GM21723 (cell line): ENCODE results near the gene ABTB2.

Experiments
- ATAC-seq: cut with Tn5 transposase; IDR thresholded peaks from one replicate; pipeline ENCODE4 v1.9.1; 2021; ENCODE audit warnings: mild to moderate bottlenecking, moderate library complexity; ENCODE audit not compliant: unreplicated experiment

Gene ABTB2

GRCh38 chr11:34344410-34344767, 13.4 kb downstream of the ABTB2 start:
- ATAC-seq: no peak

GRCh38 chr11:34343686-34344085, 14.1 kb downstream of the ABTB2 start:
- no peak for ATAC-seq

DNA sequence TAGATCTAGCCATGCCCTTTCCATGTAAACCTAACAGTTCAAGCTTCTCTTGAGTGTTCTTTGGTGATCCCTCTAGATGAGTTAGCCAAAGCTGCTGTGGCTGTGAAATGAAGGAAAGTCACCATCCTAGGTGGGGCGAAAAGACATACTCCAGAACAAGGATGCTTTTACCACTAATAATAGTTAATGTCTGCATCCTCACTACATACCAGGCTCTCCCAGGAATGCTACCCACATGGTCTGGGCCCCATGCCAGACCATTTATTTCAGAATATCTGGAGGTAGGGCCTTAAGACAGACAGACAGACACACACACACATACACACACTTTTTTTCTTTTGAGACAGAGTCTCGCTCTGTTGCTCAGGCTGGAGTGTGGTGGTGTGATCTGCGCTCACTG, 14.7 kb downstream of the ABTB2 start:
- ATAC-seq: no peak

DNA sequence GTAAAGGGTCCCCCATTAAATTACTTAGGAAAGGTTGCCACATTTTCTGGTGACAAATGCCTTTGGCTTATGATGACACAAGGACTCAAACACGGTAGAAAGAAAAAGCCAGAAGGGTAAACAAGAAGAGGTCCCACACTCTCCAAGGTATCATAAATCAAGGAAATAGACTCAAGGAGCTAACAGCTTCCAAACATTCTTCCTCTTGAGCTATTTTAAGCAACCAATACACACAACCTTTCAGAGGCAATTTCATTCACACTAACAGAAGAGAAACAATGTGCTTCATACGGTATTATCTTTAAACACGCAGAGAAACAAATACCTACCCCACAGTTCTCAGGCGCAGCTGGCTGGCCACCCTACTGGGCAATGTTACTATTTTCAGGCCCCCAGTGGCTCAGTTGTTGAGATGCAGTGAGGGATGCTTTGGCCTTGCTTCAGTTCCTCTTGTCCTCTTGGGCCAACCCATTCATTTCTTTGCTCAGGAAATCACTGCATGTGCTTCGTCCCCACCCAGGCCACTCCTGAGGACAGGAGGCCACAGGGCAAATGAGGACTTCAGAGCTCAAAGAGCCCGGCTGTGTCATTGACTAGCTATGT, 15.8 kb downstream of the ABTB2 start:
- ATAC-seq: no peak

GRCh38 chr11:34341096-34341495, 16.7 kb downstream of the ABTB2 start:
- ATAC-seq: no peak

GRCh38 chr11:34340653-34341052, 17.2 kb downstream of the ABTB2 start:
- no peak for ATAC-seq

DNA sequence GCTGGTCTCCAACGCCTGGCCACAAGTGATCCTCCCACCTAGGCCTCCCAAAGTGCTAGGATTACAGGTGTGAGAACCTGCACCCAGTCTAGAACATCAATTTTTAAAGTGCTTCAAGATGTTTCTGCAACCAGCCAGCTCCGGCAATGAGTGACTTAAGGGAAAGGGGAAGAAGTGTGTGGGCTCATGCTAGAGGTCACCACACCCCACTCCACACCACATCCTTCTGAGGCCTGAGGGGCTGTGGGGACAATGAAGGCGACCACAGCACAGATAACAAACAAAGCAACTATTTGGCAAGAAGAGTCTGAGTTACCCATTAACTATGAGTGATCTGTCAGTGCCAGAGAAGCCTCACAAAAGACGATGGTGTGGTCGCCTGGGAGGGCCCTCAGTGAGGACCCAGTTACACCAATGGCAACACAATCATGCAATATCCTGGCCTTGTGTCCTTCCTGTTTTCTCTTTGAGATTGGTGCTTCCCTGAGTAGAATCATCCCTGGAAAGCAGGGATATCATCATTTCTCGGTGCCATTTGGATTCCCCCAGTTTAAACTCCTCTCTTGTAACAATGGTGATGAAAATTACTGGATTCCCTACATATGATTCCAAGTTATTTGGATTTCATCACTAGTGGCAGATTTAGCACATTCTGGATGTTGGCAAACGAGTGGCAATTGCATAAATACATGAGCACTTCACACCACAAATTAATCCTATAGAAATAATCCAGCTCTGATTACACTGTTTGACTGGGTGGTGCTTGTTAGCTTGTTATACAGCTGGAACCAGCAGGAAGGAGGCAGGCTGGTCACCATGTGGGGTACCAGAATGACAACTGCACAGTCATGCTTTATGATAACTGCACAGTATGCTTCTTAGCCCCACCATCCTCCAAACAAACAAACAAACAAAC, 18.4 kb downstream of the ABTB2 start:
- ATAC-seq: no peak

GRCh38 chr11:34337016-34337415, 20.8 kb downstream of the ABTB2 start:
- ATAC-seq: no peak

- ATAC-seq: no peak
Observed at GRCh38 chr11:34335801-34336200, 22.0 kb downstream of the ABTB2 start.

DNA sequence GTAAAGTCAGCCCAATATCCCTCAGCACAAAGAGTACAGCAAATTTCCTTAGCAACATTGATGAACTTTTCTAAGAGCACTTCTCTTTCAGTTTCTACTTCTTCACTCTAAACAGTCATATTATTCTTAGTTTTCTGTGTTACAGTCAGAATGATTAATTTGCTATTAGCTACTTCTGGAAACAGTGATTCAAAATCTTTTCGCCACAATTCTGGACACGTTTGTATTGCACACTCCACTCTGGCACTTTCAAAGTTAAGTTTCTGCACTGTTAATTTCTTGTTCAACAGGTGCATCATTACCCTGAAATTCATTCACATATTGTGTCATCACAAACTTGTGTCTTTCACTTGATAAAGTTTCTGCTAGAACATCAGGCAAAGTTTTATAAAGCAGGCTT, 22.5 kb downstream of the ABTB2 start:
- no peak for ATAC-seq

DNA sequence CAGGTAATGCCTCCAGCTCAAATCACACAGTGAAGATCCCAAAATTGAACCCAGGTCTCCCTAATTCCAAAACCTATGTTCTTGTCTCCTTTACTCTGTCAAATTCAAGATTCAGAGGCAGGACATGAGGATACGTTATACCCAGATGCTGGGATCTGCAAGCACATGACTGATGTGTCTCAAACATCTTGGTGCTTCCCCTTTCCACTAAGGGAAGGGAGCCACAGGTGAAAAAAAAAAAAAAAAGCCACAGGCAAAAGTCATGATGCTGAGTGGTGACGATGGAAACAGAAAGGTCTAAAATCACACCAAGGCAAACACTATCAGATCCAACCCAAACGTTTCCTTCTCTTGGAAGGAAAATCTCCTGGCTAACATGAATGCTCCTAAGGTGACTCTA, 24.0 kb downstream of the ABTB2 start:
- no peak for ATAC-seq

- ATAC-seq: no peak
Observed at GRCh38 chr11:34332524-34332923, 25.3 kb downstream of the ABTB2 start.

- no peak for ATAC-seq
Observed at GRCh38 chr11:34331736-34332135, 26.1 kb downstream of the ABTB2 start.

DNA sequence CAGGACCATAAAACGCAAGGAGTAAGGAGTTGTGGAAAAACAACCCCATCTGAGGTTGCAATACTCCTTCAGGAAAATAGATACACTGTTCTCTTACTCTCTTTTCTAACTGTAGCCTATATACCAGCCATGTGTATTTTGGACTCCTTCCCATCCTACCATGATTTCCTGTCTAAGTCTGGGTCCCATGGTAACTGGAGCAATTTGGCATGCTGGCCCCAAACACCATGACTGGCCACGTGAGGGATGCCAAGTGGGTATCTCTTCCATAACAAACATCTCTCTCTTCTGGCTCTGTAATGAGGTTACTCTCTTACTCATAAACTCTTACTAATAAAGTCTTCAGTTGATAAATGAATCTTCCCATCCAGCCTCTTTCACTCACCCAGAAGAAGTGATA, 26.5 kb downstream of the ABTB2 start:
- no peak for ATAC-seq

GRCh38 chr11:34330653-34331052, 27.2 kb downstream of the ABTB2 start:
- no peak for ATAC-seq

DNA sequence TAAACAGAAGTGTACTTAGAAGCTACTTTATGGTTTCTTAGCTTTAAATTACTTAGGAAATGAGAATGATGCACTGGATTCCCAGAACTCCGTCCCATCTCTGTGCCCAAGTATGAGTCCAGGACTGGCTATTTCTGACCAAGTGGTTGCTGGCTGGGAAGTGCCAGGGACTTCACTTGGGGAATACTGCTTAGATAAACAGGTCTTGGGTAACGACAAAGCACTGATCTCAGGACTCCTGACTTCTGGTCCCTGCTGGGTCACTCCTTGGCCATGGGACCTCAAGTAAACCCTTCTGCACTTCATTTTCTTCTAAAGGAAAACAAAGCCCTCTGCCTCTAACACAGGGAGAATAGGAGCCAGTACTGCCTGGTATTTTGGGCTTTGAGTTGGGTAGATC, 27.9 kb downstream of the ABTB2 start:
- ATAC-seq: no peak

- no peak for ATAC-seq
Observed at GRCh38 chr11:34328632-34328910, 29.2 kb downstream of the ABTB2 start.

GRCh38 chr11:34327804-34328631, 29.8 kb downstream of the ABTB2 start:
- ATAC-seq: no peak

DNA sequence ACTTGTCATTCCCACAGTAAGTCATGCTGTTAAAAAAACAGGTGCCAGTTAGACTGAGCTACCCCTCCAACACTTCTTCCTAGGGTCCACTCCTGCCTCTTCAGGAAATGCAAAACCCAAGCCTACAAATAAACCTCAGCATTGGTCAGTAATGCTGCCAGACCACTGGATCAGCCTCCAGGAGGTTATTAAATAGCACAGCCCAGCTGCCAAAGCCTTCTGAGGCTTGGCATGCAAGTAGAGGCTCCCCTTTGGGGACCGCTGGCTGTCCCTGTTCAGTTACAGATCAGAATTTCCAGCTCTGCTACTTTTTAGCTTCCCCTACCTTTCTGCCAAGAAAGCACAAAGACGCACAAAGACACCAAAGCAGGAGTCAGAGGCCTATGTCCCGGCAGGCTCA, 33.3 kb downstream of the ABTB2 start:
- ATAC-seq: no peak

DNA sequence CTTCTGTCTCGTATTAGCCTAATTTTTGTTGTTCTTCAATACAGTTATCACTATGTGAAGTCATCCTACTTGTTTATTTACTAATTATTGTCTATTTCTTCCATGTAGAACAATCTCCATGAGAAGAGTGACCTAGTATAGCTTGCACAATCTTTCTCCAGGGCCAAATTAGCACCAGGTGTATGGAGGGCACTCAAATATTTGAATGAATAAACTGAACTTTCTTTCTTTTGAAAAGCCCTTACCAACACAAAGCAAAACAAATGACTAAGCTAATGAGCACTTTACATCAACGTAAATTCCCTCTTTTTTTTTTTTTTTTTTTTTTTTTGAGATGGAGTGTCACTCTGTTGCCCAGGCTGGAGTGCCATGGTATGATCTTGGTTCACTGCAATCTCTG, 34.2 kb downstream of the ABTB2 start:
- ATAC-seq: no peak

DNA sequence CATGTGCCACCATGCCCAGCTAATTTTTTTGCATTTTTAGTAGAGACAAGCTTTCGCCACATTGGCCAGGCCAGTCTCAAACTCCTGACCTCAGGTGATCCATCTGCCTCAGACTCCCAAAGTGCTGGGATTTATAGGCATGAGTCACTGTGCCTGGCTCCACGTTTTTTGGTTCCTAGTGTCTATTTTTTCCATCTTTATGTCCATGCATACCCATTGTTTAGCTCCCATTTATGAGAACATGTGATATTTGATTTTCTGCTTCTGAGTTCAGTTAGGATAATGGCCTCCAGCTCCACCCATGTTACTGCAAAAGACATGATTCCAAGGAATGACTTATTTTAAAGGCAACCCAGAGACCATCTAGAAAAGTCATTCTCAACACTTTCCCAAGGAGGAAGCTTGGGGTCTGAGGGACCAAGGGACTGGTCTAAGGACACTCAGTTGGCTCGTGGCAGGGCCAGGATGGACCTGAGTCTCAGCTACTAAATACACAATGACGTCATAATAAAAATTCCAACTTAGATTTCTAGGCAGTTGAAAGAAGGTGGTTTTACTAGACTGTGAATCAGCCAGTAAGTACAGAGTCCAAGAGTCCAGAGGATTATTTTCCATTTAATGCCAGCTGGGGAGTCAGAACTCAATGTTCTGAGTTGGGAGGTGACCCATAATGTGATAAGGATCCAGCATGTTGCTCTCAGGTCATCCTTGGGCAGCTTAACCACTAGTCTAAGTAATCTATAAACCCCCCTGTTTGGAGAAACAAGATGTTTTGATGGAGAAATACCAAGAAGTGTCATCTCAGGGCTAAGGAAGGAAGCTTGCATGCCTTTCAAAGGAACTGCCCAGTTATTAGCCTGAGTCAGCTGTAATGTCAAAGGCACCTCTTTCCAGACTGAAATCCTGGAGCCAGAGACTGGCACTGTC, 39.4 kb downstream of the ABTB2 start:
- ATAC-seq: no peak
